SHP77 (cell line): Measurements from ENCODE around the gene SPEM1.
"Not testable (repeated sequence)": the region's sequence is repeated elsewhere in the genome, so short reads cannot be mapped to it uniquely, and the experiment has no call there.

ENCODE experiments used
- DNase-seq, 2 experiments: peaks; one replicate each; lab custom pipeline; 2025; lab: John Stamatoyannopoulos, UW

The SPEM1 gene

DNA sequence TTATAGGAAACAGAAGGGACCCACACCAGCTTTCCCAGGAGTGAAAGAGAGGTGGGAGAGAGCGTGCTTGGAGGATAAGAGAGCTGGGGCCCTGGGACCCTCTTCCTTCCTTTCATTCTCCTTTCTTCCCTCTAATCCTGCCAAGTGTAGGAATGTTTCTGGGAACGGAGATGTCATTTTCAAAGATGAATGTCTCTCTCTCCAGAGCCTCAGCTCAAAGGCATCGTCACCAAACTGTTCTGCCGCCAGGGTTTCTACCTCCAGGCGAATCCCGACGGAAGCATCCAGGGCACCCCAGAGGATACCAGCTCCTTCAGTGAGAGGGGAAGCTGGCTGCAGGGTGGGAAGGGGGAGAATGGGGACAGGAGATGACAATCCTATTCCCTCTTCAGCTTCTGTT, 21.1 kb downstream of the SPEM1 start:
- no peak for DNase-seq

DNA sequence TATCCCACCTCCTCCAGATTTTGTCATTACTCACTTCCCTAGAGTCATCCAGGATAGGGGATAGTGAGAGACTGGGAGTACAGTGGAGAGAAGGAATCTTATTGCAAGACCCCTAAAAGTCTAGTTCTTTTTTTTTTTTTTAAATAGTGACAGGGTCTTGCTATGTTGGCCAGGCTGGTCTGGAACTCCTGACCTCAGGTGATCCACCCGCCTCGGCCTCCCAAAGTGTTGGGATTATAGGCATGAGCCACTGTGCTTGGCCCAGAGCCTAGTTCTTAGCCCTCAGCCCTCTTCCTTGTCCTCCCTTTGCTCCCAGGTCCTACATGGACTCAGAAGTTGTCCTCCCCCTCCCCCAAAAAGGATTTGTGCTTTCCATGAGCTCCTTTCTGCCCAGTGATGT, 22.0 kb downstream of the SPEM1 start:
- DNase-seq = no peak

DNA sequence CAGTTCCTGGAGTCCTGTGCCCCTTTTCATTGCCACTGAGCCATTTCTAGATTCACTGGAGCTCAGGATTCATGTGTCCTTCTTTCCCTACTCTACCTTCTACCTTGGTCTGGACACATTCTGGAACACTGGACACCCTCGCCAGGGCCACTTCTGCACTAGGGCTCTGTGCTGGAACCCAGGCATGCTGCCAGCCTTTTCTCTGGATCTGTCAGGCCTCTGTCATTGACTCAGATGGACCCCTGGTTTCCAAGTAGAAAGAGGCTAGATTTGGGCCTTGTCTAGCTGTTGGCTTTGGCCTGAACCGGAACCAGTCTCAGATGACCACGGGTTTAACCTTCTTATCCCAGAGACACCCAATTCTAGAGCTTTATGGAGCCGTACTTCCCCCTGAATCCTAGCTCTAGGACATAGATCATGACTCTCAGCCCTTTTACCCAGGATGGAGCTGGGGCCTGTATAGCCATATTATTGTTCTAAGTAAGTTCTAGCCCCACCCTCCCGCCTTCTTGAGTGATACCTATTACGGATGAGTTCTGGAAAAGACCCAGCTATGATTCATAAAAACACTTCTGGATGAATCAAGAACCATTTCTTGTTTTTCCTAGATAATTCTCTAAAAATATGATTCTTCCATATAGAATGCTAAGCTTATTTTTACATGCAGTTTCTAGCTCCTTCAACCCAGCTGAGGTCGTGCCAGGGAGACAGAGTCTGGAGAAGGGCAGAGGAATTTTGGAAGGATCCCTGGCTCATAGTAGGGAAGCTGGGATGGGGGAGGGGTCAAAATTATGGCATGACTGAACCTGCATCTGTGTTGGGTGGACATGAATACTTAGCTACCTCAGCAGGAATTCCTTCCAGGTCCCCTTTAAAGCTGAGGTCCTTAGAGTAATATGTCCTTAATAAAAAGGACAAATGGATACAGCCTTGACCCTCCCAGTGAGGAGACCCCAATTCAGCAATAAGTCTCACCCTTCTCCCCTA, 23.7 kb downstream of the SPEM1 start:
- DNase-seq = no peak

DNA sequence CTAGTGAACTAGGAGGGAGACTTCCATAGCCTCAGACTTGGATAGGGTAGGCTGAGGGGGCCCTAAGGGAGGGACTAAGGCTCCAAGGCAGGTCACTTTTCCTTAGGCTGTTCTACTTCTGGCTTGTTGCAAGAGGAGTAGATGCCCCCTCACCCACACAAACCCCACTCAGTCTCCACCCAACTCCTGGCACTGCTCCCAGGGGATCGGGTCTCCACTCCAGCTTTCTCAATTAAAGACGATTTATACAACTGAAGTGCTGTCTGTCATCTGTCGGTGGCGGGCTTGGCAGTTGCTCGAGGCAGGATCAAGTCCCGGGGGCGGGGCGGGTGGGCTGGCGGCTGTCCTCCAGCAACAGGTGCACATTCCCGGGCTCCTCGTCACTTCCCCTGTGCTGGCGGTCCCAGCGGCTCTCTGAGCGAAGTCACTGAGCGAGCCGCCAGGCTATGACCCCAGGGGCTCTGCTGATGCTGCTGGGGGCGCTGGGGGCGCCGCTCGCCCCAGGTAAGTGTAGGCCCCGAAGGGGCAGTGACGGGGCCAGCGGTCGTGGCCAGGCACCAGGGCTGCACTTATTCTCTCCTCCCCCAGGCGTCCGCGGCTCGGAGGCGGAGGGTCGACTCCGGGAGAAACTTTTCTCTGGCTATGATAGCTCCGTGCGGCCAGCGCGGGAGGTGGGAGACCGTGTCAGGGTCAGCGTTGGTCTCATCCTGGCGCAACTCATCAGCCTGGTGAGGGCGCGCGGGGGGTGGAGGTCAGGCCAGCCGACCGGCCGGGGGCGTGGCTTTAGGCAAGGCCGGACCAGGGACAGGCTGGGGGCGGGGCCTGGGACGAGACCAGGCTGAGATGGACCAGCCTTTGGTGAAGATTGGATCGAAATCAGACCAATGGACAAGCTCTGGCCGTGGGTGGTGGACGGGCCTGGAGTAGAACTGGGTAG, 24.8 kb downstream of the SPEM1 start, which contains the start of gene CHRNB1:
TSS of gene CHRNB1 (plus strand) at position 380 of the 937 bp plus-strand sequence. CDS start at position 447, 67 bp downstream.
- peak; percentile 55 to 79 for DNase-seq

DNA sequence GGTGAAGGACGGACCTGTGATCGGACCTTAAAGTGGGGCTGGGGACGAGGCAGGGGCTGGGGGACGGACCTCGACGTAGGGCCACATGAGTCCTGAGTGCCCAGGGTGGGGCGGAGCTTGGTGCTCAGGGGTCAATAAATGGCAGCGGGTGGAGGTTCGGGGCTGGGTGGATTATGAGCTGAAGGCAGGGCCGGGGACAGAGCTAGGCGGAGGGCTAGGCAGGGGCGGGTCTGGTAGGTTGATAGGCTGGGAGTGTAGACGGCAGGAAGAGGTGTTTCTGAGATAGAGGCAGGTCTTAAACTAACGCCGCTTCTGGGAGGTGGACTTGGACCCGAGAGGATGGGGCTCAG, 25.5 kb downstream of the SPEM1 start:
- peak; percentile 55 to 78 for DNase-seq

DNA sequence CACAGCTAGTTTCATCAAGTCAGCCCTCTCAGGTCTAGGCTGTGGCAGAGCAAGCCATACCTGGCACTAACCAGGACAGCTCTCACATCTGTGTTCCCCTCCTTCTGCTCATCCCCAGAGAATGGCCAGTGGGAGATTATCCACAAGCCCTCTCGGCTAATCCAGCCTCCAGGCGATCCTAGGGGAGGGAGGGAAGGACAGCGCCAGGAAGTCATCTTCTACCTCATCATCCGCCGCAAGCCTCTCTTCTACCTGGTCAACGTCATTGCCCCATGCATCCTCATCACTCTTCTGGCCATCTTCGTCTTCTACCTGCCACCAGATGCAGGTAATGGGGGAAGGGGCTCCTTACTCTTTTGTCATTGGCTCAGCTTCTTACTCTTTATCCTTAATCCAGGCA, 28.3 kb downstream of the SPEM1 start:
- DNase-seq = no peak

DNA sequence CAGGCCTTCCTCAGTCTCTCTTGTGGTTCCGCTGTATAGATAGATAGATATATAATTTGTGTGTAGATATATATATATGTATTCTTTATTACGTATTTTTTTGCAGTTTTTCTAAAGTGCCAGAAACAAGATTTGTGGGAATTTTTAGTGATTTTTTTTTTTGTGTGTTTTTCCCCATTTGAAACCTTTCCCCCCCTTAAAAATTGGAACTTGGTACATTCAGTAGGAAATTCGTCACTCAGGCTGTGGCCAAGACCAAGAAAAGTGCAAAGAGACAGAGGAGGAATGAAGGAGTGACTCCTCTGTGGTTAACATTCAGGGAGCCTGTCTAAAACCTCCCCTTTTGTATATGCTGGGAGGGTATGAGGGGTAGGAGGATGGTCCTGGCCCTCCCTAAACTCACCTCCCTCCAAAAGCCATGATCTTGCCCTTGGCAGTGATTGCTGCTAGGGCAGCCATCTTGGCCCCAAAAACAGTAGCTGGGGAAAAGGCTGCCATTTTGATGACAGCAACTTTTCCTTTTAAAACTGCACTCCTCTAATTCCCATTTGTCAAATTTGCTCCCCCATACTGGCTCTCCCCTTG, 39.9 kb downstream of the SPEM1 start:
- DNase-seq = no peak

DNA sequence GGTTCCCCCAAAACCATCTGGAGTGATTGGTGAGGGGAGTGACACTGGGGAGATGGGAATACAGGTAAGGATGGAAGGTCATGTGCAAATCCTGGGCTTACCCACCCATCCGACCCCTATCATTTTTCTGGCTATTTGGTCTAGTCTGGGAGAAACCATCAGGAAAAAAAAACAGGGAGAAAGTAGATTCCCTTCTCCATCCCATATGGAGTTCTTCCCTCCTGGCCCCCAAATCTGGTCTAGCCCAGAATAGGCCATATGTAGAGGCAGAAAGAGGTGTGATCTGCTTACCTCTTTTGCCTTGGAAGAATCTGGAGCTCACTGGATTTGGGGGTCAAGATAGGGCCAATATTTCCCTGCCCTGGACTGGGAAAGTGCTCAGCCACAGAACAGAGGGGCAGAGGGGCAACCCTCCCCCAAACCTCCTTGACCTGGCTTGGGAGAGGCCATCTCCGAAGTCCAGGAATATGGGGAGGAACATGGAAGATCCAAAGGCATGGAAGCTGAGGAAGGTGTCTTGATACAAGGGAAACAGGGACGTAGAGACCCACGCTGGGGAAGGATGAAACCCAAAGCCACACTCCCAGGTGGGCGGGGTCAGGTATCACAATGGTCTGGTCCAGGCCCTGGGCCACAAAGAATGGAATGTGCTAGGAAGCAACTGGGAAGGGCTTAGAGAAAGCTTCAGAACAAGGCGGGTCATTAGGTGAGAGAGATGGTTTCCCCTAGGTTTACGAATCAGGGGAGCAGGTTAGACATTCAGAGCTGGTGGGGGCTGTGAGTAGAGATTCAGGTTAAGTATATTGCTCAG, 40.9 kb downstream of the SPEM1 start:
- DNase-seq = no peak

DNA sequence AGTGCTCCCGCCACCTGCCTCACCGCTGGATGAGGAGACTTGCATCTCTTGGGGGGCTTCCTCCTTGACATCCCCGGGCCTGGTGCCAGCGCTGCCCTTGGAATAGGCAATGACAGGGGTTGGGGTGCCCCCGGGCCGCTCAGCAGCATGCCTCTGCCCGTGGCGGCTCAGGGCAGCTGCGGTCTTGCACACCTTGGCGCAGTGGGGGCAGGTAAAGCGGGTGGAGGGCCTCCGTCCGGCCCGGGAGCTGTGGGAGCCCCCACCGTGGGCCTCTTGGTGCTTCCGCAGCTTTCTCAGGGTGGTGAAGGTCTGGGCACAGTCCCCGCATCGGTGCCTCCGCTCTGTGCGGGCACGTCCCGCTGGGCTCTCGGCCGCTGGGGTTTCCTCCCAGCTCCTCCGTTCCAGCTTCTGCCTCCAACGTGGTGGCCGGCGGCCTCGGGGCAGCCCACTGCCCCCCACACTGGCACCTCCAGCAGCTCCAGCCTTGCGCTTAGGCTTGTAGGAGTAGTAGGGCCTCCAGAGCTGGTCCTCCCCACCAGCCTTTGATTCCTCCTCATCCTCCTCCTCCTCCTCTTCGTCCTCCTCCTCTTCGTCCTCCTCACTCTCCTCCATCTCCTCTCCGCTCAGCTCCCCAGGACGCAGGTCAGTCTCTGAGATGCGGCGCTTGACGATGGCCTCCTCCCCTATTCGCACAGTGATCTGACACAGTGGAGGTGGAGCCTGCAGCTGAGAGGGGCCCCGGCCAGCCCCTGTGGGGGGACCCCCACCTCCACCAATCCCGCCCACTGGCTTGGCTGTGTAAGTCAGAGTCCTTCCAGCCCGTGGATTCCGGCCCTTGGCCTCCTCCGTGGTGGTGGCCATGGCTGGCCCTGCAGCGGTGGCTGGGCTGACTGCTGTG, 42.6 kb downstream of the SPEM1 start:
- no peak for DNase-seq

DNA sequence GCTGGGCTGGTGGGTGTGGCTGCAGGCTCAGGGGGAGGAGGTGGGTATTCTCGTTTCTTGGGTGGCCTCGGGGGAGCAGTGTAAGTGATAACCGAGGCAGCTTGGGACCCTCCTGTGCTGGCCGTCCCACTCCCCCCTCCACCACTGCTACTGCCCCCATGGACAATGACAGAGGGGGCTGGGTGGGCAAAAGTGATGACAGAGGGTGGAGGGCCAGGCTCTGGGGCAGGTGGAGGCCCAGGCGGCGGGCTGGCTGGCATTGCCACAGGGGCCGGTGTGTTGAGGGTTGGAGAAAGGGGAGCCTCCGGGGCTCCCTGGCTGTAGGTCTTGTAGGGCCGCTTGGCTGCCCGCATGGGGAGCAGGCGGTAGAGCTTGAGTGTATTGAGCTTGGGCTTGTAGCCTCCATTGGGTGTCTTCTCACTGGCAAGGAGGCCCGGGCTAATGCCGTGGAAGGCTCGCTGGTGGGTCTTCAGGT, 43.3 kb downstream of the SPEM1 start:
- no peak for DNase-seq

DNA sequence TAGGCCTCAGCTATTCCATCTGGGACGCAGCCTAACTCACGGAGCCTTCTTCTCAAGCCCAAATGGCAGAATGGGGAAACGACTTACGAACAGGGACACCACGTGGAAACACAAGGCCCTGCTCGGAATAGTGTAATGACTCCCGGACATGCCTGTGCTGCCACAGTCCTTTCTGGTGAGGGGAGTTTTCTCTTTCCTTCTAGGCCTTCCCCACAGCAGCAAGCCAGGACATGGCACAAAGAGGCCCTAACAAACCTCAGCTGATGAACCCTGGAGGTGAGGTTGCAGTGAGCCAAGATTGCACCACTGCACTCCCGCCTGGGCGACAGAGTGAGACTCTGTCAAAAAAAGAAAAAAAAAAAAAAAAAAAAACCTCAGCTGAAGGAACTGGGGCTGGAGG, 44.0 kb downstream of the SPEM1 start:
- no peak for DNase-seq

DNA sequence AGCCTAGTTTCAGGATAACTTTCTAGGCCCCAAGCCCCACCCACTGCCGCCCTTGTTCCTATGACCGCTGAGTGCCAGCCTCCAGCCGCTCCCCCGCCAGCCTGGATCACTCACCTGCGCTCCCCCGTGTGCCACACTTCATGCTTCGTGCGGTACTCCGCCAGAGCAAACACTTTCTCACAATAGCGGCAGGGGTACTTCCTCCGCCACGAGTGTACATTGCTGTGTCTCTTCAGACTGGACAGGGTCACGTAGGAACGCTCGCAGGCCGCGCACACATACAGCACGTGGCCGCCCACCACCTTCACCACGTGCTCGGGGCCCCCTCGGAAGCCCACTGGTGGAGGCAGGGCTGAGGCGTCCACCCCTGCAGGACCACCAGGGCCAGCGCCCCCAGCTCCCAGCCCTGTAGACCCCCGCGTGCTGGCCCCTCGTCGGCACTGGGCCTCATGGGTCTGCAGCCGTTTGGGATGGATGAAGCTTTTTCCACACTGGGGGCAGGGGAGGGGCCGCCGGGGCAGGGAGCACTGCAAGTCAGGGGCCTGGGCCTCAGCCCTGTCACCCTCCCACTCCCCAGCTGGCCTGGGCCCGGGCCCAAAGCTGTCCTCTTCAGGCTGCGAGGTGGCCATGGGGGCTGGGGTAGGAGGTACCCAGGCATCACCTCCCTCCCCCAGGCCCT, 45.6 kb downstream of the SPEM1 start:
- DNase-seq = no peak

DNA sequence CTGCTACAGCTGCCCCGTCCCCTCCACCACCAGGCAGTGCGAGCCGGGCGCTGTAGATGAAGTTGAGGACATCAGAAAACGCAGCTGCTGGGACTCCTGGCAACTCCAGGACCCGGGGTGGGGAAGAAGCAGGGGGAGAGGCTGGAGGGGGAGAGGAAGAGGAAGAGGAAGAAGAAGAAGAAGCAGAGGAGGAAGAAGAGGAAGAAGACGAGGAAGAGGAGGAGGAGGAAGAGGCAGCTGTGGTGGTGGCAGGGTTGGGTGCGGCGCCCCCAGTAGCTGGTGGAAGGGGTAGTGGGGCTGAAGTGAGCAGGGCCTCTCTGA, 46.2 kb downstream of the SPEM1 start:
- DNase-seq = no peak

DNA sequence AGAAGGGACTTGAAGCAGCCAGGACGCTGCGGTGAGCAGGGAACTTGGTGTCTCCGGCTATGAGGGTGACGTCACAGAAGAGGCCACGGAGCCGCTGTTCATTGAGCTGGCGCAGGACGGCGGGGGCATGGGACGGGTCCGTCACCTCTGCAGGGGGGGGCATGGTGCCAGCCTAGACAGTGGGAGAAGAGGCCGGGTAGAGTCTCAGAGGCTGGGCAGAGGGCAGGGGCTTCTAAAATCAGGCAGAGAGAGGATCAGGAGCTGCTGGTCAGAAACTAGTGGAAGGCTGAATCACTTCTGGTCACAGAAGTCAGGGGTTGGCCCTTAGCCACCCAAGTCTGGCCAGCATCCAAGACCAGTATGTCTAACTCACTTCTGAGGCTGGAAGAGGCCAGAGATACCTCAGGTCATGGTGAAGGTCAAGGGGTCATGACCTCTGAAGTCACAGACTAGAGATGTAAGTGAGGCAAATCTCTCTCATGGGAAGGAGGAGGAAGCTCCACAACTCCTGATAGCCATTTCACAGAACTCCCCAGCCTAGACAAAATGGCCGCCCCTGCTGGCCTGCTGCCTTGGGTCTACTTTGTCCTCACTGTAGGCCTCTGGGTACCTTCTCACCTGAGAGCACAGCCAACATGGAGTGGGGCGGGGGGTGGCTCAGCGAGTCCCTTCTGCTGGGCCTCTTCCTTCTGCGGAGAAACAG, 46.7 kb downstream of the SPEM1 start:
- DNase-seq = no peak

DNA sequence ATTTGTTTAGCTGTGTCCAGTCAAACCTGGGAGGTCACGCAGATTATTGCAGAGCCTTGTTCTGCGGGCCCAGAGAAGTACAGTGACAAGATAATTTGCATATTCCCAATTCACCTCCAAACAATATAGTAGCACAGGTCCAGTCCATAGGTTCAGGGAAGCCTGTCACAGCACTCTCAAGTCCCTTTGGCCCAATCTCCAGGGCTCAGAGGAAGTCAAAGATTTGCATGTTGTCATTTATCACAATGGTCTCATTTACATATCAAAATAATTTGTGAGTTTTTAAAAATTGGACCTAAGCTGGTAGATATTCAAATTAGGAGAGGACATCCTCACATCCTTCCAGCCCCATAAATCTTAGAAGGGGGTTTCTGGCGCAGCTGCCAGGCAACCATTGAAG, 47.4 kb downstream of the SPEM1 start:
- DNase-seq = no peak

DNA sequence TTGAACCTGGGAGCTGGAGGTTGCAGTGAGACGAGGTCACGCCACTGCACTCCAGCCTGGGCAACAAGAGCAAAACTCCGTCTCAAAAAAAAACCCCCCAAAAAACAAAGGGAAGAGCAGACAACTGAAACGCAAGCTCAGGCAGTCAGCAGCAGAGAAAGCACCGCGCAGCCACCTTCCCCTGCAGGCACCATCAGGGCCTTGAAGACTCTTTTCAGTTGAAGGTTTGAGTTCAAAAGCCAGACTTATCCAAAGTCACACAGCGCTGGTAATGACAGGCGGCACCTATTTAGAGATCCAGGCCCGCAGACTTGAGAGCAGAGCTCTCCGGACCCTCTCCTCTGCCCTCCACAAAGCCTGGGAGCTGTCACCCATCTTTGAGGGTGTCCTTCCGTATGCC, 48.2 kb downstream of the SPEM1 start:
- DNase-seq = no peak

DNA sequence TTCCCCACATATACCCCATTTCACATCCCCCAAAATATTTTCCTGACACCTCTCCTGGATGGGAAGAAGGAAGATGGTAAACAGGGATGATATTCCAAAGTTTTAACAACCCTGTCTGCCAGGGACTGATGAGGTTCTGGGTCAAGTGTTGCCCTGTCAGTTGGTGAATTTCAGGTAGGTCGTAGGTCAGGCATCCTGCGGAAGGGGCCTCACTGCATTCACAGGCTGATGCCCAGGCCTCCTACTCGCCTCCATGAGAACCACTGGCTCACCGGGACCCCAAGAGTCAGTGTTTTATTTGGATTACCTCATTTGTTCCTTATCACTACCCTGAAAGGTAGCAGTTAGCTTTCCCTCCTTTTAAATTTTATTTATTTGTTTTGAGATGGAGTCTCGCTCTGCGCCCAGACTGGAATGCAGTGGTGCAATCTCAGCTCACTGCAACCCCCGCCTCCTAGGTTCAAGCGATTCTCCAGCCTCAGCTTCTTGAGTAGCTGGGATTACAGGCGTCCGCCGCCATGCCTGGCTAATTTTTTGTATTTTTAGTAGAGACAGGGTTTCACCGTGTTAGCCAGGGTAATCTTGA, 48.8 kb downstream of the SPEM1 start:
- no peak for DNase-seq

DNA sequence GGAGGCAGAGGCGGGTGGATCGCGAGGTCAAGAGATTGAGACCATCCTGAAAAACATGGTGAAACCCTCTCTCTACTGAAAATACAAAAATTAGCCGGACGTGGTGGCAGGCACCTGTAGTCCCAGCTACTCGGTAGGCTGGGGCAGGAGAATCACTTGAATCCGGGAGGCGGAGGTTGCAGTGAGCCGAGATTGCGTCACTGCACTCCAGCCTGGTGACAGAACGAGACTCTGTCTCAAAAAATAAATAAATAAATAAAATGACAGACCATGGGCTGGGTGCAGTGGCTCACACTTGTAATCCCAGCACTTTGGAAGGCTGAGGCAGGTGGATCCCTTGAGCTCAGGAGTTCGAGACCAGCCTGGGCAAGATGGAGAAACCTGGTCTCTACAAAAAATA, 49.7 kb downstream of the SPEM1 start:
- not testable (repeated sequence) for DNase-seq

DNA sequence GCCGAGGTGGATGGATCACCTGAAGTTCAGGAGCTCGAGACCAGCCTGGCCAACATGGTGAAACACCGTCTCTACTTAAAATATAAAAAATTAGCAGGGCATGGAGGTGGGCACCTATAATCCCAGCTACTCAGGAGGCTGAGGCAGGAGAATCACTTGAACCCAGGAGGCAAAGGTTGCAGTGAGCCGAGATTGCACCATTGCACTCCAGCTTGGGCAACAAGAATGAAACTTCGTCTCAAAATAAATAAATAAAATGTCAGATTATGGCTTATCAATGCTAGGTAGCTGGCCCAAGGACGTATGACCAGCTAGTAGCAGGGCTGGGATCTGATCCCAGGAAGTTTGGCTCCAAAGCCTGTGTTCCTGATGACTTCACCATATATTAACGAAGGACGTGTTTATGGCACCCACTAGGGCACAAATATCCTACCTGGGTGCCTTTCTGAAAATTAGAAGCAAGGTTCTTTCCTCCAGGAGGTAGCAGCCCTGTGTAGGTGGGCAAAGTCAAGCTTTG, 50.4 kb downstream of the SPEM1 start:
- not testable (repeated sequence) for DNase-seq
